Measurements from ENCODE around the gene CMYA5. TPM values are rescaled to one million over a fixed set of nuclear protein-coding genes. Genes with fewer than 3 reads are reported as not detected.
A peak's percentile ranks its signal among the peaks of the same experiment; 100 is the strongest.

The CMYA5 gene
- total and polyA plus RNA-seq, 2 of the 4 experiments (the other 2 are of a cell fraction), result 0.39 to 0.90 TPM

DNA sequence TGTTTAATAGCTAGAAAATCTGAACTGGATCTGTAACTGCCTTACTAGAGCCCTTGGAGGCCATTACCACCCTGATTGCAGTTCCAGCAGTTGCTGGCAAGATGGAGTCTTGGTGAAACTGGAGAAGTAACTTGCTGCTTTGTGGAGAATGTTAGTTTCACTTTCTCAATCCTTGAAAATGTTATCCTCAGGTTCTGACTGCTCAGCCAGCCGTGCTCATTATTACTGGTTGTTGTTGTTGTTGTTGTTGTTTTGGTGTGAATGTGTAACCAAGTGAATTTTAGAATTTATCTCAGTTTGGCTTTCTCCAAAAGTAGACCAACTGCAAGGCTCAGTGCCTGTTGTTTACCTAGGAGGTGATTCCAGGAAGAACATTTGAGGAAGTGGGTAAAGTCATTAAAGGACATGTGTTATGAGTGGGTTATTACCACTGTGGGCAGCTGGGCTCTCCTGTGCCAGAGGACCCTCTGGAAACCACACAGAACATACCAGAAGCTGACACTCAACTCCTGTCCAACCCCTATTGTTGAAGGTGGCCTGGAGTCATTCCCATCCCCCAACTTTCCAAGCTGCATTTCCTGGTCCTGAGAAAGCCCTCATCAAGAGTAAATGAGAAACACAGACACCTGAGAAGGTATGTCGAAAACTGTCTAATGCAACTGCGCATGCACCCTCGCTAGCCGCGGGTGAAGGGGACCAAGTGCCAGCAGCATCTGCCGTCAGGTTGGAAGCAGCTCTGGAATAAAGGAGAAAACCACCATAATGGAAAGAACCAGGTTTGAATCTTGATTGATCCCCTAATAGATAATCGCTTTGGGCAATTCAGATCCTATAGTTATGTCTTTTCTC, 111.6 kb downstream of the CMYA5 start:
- WGBS, 2 experiments (ENCODE audit: extremely low coverage in 2 of 2, insufficient read length in 1 of 2), result 100% methylated on average over 2 of the region's 8 CpGs; no CpG with 5 or more reads in 1 of the 2 experiments
- Histone ChIP-seq H3K4me1 (ENCODE audit: control insufficient read depth, insufficient read depth, low read length) (no peaks in the 10 kb centered on the region; the same call in 1 of the 2 replicates), H3K36me3 (ENCODE audit: control insufficient read depth, insufficient read depth, low read length) (no peaks in the 10 kb centered on the region), H3K9me3 (ENCODE audit: control insufficient read depth, insufficient read depth, low read length) (no peaks in the 10 kb centered on the region), H2BK5ac (ENCODE audit: low read depth, low read length, poor library complexity, severe bottlenecking) (no peak overlapping the region), H4K5ac (ENCODE audit: low read depth, low read length) (no peak overlapping the region; the same call in 1 of the 2 replicates), H4K8ac (ENCODE audit: low read depth in 2 of 2, low read length in 2 of 2) (no peak overlapping the region), H3K79me1 (ENCODE audit: low read depth in 1 of 2, low read length in 2 of 2) (no peaks in the 10 kb centered on the region), H2AK9ac (replicated peaks; ENCODE audit: low read depth, low read length, poor library complexity) (no peak overlapping the region), H3K27ac (ENCODE audit: insufficient read depth, low read length) (no peak overlapping the region), H2AFZ (replicated peaks; ENCODE audit: low read length, poor library complexity) (no peak overlapping the region), H3K9me1 (ENCODE audit: insufficient read depth, low read length) (no peaks in the 10 kb centered on the region), H3K4me2 (ENCODE audit: low read depth, low read length) (peak overlapping the region; percentile 27; the same call in 1 of the 2 replicates), H3K9ac (ENCODE audit: low read depth, low read length) (no peak overlapping the region), H3K27me3 (ENCODE audit: control insufficient read depth, insufficient read depth, low read length) (peaks cover 9% of the 10 kb centered on the region), H2AK5ac (ENCODE audit: low read depth, low read length) (no peak overlapping the region), H3K14ac (replicated peaks; ENCODE audit: low read depth, low read length) (no peak overlapping the region), H3K56ac (ENCODE audit: extremely low read depth, insufficient read depth, low read length) (no peak overlapping the region), H2BK120ac (ENCODE audit: low read depth, low read length) (no peak overlapping the region), H3K18ac (ENCODE audit: low read depth, low read length) (no peak overlapping the region), H3K4me3 (ENCODE audit: insufficient read depth, low read depth, low read length) (peak overlapping the region; percentile 18; the same call in 1 of the 2 replicates), H4K20me1 (ENCODE audit: insufficient read depth, low read length) (no peaks in the 10 kb centered on the region), H3K4ac (ENCODE audit: low read depth, low read length) (no peak overlapping the region), H2BK20ac (ENCODE audit: low read depth, low read length) (no peak overlapping the region), H2BK15ac (ENCODE audit: low read depth, low read length) (no peak overlapping the region), H3K23ac (ENCODE audit: low read depth, low read length) (no peak overlapping the region; the same call in 1 of the 2 replicates), H4K91ac (ENCODE audit: insufficient read depth, low read depth, low read length) (no peak overlapping the region)
- peak; percentile 54 for ATAC-seq (ENCODE audit: low read depth)
- intact Hi-C loops (cut with micrococcal nuclease), result no loop called here
- peak; percentile 28 for DNase-seq
- in situ Hi-C loops (cut with MboI; ENCODE audit: low sequenced_read_pairs), result no loop called here
- BruUV-seq (replicated peaks), result no TSS peak
- ChIA-PET POLR2A (ENCODE audit: unreplicated experiment) (no interaction called here), CTCF (no interaction called here)
- dilution Hi-C loops (cut with HindIII; ENCODE audit: low sequenced_read_pairs, unreplicated experiment), result no loop called here
- no peak for TF ChIP-seq MXI1 (IDR thresholded peaks at IDR 0.05; ENCODE audit: borderline replicate concordance, low read depth, low read length)
- TF ChIP-seq CHD1 (IDR thresholded peaks at IDR 0.05; ENCODE audit: low read depth, low read length), result no peak
- TF ChIP-seq RAD21 (IDR thresholded peaks at IDR 0.05; ENCODE audit: low read length), result no peak
- TF ChIP-seq BHLHE40 (IDR thresholded peaks at IDR 0.05; ENCODE audit: low read depth, low read length), result no peak
- no peak for TF ChIP-seq RFX5 (IDR thresholded peaks at IDR 0.05; ENCODE audit: low read depth, low read length)
- TF ChIP-seq POLR2A (IDR thresholded peaks at IDR 0.05; ENCODE audit: low read depth, low read length), result no peak
- no peak for TF ChIP-seq NFE2L2 (IDR thresholded peaks at IDR 0.05; ENCODE audit: low read depth, low read length)
- no peak for TF ChIP-seq MAFK (IDR thresholded peaks at IDR 0.05; ENCODE audit: low read depth, low read length)
- no peak for TF ChIP-seq FOS (IDR thresholded peaks at IDR 0.05; ENCODE audit: low read depth, low read length)
- TF ChIP-seq MAZ (IDR thresholded peaks at IDR 0.05; ENCODE audit: borderline replicate concordance, low read depth, low read length), result no peak
- TF ChIP-seq, protein P1, sequence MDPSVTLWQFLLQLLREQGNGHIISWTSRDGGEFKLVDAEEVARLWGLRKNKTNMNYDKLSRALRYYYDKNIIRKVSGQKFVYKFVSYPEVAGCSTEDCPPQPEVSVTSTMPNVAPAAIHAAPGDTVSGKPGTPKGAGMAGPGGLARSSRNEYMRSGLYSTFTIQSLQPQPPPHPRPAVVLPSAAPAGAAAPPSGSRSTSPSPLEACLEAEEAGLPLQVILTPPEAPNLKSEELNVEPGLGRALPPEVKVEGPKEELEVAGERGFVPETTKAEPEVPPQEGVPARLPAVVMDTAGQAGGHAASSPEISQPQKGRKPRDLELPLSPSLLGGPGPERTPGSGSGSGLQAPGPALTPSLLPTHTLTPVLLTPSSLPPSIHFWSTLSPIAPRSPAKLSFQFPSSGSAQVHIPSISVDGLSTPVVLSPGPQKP (IDR thresholded peaks at IDR 0.05; ENCODE audit: borderline replicate concordance, low read depth, low read length), result no peak
